ENCODE data around the gene RNF8.
A peak's percentile ranks its signal among the peaks of the same experiment; 100 is the strongest.
"Not testable (repeated sequence)": the region's sequence is repeated elsewhere in the genome, so short reads cannot be mapped to it uniquely, and the experiment has no call there.

The RNF8 gene

GRCh38 chr6:37438930-37439329 is 85.1 kb downstream of the RNF8 start:
- Mint-ChIP-seq H3K4me1 (ENCODE audit: low read depth in 2 of 2) (peaks cover 20 to 35% of the 10 kb centered on the region in 2 donors), H3K4me3 (no peak overlapping the region)

GRCh38 chr6:37441651-37442050 is 87.9 kb downstream of the RNF8 start:
- DNase-seq (no peak), ATAC-seq (replicated peaks) (no peak)
- Mint-ChIP-seq H3K27ac (peak overlapping the region; percentile 93), H3K4me1 (ENCODE audit: low read depth in 2 of 2) (peaks cover 10 to 29% of the 10 kb centered on the region in 2 donors), H3K36me3 (ENCODE audit: insufficient read depth) (peaks cover 52% of the 10 kb centered on the region), H3K27me3 (no peaks in the 10 kb centered on the region), H3K4me3 (peak overlapping the region in 1 of 2 donors; percentile 83), H3K9me3 (no peaks in the 10 kb centered on the region)

More at GRCh38 chr6:37438930-37439329, 85.1 kb downstream of the RNF8 start:
- Mint-ChIP-seq H3K27ac (peak overlapping the region; percentile 22 to 51), H3K36me3 (ENCODE audit: insufficient read depth) (peaks cover 39% of the 10 kb centered on the region), H3K27me3 (no peaks in the 10 kb centered on the region), H3K9me3 (no peaks in the 10 kb centered on the region)
- DNase-seq (no peak), ATAC-seq (replicated peaks) (no peak)

GRCh38 chr6:37442416-37443215 is 88.8 kb downstream of the RNF8 start:
- Mint-ChIP-seq H3K36me3 (ENCODE audit: insufficient read depth) (peaks cover 56% of the 10 kb centered on the region), H3K27ac (peak overlapping the region; percentile 93), H3K4me3 (peak overlapping the region; percentile 71 to 83), H3K9me3 (no peaks in the 10 kb centered on the region), H3K4me1 (ENCODE audit: low read depth in 2 of 2) (peaks cover 10 to 26% of the 10 kb centered on the region in 2 donors), H3K27me3 (no peaks in the 10 kb centered on the region)
- ATAC-seq (replicated peaks), result peak; percentile 60
- no peak for DNase-seq

GRCh38 chr6:37443216-37443542 is 89.4 kb downstream of the RNF8 start:
- H3K9me3 Mint-ChIP-seq; ATAC-seq (replicated peaks); H3K27me3 Mint-ChIP-seq; DNase-seq: not testable (repeated sequence)
- Mint-ChIP-seq H3K27ac (peak overlapping the region; percentile 93), H3K4me1 (ENCODE audit: low read depth in 2 of 2) (peaks cover 7 to 22% of the 10 kb centered on the region in 2 donors), H3K36me3 (ENCODE audit: insufficient read depth) (peaks cover 56% of the 10 kb centered on the region), H3K4me3 (peak overlapping the region; percentile 71 to 83)
